T-helper 9 cell (primary cell): ENCODE measurements around the gene SMO.
"Not testable (repeated sequence)": the region's sequence is repeated elsewhere in the genome, so short reads cannot be mapped to it uniquely, and the experiment has no call there.

Experiments
- DNase-seq: peaks from one replicate; pipeline ENCODE4 v3.0.0-alpha.2; 2020

The SMO gene

GRCh38 chr7:129169686-129170440, 18.6 kb upstream of the SMO start:
- no peak for DNase-seq

- no peak for DNase-seq
Measured at GRCh38 chr7:129170441-129171021, 17.9 kb upstream of the SMO start.

DNA sequence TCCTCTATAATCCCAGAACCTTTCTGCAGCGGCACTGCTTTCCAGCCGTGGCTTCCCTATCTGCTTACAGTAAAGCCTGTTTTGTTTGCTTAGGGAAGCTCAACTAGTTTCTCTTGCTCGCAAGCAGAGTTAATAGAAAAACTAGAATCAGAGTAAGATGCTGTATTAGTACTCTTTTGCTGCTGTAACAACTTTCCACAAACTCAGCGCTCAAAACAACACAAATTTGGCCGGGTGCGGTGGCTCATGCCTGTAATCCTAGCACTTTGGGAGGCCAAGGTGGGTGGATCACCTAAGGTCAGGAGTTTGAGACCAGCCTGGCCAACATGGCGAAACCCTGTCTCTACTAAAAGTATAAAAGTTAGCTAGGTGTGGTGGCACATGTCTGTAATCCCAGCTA, 14.6 kb upstream of the SMO start:
- not testable (repeated sequence) for DNase-seq

- DNase-seq: no peak
Measured at GRCh38 chr7:129176916-129177710, 11.3 kb upstream of the SMO start.

DNA sequence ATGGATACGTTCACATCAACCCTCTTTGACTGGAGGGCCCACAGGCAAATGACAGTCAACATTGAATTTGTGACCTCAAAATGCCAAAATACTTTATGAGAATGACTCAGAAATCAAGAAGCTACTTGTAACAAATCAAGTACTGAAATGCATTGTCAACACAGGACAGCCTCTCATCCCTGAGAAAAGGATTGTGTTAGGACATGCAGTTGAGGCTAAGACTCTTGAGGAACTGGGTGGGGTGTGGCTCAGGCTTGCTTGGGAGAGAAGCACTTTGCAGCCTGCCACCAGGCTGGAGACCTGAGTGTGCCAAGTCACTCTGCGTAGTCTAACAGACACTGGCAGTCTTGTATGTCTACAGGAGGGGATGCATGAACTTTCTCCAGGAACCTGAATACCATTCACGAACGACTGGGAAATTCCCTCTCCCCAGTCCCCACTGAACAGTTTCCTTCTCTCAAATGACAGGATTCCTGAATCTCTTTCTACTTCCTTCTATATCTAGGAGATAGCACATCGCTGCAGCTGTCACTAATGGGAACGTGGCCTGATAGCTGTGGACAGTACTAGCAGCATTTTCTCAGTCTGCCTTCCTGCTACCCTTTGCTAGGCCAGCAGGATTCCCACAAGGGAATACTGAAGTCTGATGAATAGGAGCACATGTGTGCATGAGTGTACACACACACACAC, 3.3 kb upstream of the SMO start:
- no peak for DNase-seq

DNA sequence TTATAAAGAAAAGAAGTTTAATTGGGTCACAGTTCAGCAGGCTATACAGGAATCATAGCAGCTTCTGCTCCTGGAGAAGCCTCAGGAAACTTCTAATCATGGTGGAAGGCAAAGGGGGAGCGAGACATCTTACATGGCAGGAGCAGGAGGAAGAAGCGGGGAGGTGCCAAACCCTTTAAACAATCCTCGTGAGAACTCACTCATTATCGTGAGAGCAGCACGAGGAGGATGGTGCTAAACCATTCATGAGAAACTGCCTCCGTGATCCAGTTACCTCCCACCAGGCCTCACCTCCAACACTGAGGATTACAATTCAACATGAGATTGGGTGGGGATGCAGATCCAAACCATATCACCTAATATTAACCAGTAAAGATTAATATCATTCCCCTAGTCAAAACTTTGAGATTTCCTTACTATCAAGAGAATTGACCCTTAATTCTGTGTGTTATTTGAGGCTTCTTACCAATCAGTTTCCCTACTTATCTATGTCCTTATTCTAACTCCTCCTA, 1.6 kb upstream of the SMO start:
- DNase-seq: no peak

DNA sequence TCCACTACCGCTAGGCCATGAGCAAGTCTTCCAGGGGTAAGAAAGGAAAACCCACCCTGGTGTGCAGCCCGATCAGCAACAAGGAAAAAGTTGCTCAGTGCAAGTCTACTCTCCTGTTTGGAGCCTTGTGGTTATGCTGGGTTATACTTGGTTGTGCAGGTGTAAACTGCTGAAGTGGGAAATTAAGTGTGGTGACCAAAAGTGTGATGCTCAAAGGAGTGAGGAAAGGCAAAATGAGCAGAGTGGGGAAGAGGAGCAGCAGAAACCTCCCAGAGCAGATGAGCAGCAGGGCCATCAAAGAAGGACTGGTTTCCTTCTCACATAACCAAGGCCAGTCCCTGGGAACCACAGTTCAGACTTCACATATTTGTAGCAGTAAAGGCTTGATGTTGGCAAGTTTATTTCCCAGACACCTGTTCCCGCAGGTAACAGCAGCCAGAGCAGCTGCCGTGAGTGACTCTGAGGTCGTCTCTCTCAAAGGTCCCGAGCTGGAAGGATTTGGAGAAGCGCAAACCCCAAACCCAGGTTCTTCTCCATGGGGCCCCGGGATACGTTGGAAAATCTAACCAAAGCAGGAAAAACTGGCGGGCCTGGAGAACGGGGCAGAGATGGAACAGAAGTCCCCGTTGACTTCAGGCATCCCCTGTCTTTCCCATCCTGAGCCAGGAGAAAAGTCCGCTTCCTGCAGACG, 607 bp upstream of the SMO start:
- DNase-seq: no peak

- no peak for DNase-seq
Measured at GRCh38 chr7:129188892-129189660, 643 bp downstream of the SMO start.

DNA sequence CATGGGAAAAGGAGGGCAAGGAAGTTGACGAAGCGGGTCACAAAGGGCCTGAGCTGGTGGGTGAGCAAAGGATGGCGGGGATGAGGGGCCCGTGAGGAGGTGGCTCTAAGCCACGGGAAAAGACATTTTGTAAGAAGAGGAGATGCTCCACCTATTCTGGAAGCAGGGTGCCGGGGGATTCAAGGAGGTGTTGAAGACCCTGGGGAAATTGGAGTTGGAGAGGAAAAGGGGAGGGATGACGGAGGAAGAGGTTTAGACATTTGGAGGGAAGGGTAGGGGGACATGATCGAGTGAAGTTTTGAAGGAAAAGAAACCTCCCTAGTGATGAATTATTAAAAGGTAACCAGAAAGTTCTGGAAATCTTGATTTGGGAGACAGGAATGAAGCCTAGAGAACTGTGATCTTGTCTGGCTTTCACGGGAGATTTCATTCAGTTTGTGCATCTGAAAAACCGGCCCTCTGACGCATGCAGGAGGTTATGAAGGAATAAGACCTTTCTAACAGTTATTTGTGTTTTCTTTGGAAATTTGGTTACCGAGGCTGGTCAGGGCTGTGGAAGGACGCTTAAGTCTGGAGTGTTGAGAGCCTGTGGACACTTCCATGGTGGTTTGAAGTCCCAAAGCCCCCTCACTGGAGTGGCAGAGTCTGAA, 1.4 kb downstream of the SMO start:
- no peak for DNase-seq

- DNase-seq: no peak
Measured at GRCh38 chr7:129191272-129191671, 2.8 kb downstream of the SMO start.

DNA sequence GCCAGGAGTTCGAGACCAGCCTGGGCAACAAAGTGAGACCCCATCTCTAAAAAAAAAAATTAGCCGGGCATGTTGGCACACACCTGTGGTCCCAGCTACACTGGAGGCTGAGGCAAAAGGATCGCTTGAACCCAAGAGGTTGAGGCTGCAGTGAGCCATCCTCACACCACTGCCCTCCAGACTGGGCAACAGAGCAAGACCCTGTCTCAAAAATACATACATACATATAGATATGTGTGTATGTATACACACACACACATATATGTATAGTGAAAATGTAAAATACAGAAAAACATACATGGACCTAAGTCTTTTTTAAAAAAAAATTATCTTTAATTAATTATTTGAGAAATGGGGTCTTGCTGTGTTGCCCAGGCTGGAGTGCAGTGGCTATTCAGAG, 5.5 kb downstream of the SMO start:
- DNase-seq: no peak

DNA sequence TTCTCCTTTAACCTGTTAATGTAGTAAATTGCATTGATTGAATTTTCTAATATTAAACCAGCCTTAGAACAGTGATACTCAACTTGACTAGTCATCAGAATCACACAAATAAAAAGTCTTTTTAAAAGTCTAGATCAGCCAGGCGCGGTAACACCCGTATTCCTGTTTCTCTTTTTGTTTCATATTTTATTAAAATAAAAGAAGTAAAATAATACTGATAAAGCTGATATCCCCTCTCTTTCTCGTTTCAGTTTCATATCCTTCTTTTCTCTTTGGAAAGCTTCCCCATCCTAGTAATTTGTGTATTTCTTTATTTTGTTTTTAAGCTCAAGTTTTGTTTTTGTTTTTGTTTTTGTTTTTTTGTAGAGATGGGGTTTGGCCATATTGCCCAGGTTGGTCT, 9.3 kb downstream of the SMO start:
- DNase-seq: no peak

DNA sequence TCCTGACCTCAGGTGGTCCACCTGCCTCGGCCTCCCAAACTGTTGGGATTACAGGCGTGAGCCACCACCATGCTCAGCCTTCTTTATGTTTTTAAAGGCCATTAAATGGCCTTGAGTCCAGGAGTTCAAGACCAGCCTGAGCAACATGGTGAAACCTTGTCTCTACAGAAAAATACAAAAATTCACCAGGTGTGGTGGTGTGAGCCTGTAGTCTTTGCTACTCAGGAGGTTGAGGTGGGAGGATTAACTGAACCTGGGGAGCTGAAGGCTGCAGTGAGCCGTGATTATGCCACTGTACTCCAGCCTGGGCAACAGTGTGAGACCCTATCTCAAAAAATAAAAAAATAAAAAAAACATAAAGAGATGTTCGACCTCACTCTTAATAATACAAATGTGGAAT, 11.0 kb downstream of the SMO start:
- DNase-seq: no peak

DNA sequence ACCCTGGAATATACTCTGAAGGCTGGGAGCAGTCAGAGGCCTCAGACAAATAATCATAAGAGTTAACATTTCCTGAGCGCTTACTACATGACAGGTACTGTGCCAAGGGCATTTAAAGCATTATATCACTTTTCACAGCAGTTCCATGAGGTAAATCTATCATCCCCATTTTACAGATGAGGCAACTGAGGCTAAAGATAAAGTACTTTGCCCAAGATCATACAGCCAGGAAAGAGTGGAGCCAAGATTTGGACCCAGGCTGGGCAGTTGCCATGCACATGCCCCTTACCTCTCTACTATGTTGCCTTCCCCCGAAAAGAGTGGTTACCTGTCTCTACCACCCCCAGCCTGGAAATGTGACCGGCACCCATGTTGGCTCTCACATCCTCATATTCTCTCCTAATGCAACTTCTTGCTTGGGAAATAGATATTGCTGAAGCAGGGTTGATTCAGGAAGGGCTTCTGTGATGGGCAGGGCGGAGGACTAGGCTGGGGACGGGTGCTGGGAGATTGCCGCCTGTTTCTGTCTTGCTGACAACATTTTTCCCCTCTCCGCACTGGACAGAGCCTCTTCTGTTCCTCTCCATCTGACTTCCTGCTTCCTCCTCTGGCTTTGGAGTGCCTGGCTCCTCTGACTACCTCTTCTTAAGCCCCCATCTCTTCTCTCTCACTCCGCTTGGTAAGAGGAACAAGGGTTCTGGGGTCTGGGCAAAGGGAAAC, 13.8 kb downstream of the SMO start:
- no peak for DNase-seq

GRCh38 chr7:129203050-129203741, 14.8 kb downstream of the SMO start:
- no peak for DNase-seq

- no peak for DNase-seq
Measured at GRCh38 chr7:129205126-129205818, 16.8 kb downstream of the SMO start.

GRCh38 chr7:129205987-129206785, 17.8 kb downstream of the SMO start:
- no peak for DNase-seq

DNA sequence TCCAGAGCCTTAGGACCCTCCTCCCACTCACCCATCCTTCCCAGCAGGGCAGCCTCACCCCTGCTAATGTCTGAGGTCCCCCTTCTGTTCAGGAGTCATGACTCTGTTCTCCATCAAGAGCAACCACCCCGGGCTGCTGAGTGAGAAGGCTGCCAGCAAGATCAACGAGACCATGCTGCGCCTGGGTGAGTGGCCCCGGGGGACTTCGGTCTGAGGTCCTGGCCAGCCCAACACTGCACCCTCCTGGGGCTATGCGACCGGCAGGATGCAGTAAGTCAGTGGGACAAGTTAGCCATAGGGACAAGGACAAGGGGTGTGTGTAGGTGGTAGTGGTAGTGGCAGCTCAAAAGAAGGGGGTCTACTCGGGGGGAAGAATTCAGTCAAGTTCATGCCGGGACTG, 20.2 kb downstream of the SMO start:
- no peak for DNase-seq
